HT-29 (cell line): ENCODE results near the gene CCDC93. TPM values are rescaled to one million over a fixed set of nuclear protein-coding genes. Genes with fewer than 3 reads are reported as not detected.
"Not testable (repeated sequence)": the region's sequence is repeated elsewhere in the genome, so short reads cannot be mapped to it uniquely, and the experiment has no call there.

Source experiments
- DNase-seq: peaks from one replicate; pipeline ENCODE4 v3.0.0-alpha.2; 2015; ENCODE audit warnings: low spot score
- total RNA-seq: library from RNA; depleted of rRNA; stranded (reverse); fragments of >200 nt; shearing (Covaris generic); gene quantifications from 2 replicates; pipeline ENCODE4 v1.2.3, GENCODE V29; 2014

Gene CCDC93
- total RNA-seq, 1 experiment from 2014 or later: 6.5 TPM

DNA sequence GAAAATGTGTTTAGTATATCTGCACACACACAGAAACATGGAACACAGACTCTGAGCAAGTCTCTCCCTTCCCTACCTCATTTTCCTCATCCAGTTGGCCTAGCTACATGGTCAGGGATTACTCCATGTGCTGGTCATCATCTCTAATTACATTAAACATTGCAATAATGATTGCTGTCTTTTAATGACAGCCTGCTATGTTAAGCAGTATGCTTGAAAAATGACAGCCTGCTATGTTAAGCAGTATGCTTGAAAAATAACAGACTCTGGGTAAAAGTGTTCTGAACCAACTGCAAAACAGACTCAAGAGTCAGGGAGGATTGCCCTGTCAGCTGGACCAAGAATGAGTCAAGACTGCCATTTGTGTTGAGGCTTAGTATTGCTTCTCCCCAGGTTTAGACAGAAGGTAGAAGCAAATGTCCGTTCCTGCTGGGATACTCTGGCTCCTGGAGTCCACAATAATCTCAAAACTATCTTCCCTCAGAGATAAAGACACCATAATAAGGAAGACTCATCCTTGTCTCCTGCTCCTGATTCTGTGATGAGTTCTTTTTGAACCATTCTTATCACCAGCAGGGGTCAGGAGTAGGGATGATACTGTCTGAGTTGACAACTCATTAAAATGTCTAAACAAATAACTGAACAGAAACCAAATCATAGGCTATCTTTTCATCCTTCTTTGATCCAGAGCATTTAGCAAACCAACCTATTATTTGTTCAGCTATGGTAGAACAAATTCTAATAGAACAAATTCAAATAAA, 57.7 kb downstream of the CCDC93 start:
- DNase-seq: no peak

DNA sequence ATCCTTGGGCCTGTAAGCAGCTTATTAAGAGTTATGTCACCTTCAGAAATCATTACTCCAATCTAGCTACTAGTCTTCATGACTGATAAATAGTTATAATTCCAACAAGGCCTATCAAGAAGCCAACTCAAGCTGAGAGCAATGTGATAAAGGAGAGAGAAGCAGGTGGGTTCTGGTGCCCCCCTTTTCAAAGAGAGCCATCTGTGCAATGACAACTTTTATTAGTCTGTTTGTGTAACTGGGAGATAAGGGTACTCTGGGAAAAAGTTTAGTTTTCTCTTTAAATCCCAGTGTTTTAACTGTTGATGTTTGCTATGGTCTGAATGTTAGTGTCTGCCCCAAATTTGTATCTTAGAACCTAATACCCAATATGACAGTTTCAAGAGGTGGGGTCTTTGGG, 60.6 kb downstream of the CCDC93 start:
- DNase-seq: no peak

DNA sequence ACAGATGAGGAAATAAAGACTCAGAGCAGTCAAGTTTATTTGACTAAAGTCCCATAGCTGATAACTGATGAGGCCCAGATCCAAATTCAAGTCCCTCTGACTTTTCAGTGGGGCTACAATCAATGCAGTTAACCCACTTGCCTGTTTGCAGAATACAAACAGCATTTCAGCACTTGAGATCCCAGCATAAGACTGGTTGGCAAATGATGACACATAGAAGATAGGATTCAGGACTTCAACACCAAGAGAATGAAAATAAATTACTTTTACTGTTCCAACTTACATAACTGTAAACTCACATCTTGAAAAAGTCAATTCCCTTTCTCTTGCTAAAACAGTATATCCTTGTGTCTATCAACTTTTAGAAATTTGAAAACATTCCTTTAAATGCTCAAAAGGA, 61.2 kb downstream of the CCDC93 start:
- no peak for DNase-seq

DNA sequence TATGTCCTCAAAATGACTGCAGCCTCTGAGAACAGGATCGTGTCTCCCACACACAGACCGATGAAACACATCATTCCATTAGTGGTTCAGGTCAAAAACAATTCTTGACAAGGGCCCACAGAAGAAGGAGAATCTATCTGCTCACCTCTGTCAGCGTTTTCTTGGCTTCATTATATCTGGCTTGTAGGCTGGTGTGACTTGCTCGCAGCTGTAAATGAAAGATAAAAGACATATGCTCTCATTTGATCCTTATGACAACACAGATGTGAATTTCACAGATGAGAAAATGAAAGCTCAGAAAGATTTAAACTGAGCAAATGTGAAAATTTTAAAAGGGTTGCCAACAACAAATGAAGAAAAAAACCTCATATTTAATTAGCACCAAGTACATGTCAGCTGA, 61.6 kb downstream of the CCDC93 start:
- DNase-seq: no peak

DNA sequence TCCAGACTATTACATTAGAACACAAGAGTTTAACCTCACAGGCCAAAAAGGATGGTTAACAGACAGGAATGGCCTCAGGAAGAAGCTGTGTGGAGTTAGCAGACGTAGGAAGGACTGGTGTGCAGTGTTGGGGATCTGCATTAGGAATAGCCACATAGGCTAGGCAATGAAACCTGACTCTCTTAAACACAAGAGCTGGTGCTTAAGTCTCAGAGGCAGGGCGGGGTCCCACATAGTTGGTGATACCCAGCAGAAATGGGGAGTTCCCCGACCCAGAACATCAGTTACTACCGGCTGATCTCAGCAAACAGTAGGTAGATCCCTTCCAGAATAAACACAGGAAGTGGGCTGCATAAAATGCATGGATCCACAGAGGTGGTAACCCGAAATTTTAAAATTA, 64.1 kb downstream of the CCDC93 start:
- DNase-seq: no peak

DNA sequence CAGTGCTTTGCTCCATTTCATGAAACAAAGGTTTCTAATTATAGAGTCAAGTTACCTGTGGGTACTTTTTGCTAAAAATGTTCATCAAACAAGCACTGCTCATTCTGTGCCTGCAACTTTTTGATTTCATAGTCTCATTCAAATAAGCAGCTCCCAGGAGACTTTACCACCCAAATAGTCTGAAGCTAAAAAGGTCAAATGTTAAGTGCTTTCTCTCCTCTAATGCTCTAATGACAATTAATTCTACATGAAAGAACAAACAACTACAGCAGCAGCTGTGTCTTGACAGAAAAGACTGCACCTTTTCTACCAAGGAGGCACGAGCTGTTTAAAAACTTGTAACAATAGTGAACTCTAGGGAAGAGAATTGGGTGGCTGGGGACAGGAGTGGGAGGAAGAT, 65.3 kb downstream of the CCDC93 start:
- DNase-seq: no peak

DNA sequence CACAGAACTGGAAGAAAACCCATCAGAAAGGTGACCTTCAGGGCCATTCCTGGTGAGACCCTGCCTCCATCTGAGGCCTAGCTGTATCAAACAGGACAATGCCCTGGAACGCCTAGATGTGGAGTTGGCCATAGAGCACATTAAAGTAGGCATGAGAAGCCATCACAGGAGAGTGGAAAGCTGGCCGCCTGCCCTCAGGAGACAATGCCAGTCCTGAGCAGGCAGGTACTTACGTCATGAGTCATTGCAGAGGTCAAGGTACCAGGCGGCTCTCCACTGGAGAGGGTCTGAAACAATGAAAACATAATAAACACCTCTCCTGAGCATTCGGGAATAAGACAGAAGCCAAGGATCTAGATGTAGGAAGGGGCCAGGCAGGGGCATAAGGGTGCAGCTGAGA, 68.6 kb downstream of the CCDC93 start:
- no peak for DNase-seq

DNA sequence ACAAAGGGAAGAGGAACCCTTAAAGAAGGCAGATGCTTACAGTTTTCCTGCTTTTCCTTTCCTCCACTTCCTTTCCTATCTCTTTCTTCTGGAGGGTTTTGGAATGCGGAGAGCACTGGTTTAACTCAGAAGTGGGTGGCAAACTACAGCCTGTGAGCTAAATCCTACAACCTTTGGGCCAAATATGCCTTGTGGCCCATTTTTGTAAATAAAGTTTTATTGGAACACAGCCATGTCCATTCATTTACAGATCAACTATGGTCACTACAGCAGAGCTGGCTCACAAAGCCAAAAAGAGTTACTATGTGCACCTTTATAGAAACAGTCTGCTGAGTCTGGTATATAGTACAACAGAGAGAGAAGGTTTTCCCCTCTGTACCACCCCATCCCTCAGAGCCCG, 69.1 kb downstream of the CCDC93 start:
- no peak for DNase-seq

DNA sequence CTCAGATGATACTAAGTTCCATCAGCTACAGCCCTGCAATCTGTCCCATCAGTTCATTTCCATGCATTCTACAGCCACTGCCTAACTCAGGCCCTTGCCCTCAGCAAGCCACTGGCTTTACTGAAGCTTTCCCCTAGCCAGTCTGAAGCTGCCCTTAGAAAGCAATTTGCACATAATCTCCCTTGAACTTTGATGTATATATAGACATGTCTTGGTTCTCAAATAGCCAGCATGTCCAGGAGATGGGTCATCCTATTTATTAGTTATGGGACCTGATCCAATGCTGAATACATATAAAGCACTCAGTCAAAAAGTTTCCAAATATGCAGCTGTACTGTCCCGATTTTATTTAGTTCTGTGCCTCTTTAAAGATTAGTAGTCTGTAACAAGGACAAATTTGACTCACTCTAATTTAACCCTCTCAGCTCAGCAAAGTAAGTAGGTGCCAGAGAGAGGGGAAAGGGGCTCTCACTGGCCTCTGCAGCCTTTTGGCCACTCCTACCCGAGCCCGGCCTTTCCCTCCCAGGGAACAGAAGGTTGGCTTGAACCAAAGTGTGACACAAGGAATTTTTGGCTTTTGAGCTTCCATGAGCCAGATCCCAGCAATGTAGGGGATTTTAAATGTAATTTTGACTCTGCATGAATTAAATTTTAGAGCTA, 70.7 kb downstream of the CCDC93 start:
- no peak for DNase-seq

DNA sequence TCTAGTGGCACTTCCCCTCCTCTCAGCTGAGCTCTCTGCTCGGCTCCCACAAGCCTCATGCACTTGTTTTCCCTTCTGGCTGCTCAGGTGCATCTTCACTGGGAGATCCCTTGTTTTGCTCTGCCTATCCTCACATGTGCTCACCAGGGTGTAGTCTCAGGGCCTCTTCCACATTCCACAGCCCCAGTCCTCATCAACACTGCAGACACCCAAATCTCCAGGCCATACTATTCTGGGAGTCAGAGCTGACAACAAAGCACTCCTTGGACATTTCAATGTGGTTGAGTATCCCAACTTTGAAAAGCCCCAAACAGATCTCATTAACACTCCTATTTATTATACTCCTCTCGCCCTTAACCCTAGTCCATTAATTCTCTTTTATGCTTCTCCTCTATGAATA, 71.3 kb downstream of the CCDC93 start:
- no peak for DNase-seq

DNA sequence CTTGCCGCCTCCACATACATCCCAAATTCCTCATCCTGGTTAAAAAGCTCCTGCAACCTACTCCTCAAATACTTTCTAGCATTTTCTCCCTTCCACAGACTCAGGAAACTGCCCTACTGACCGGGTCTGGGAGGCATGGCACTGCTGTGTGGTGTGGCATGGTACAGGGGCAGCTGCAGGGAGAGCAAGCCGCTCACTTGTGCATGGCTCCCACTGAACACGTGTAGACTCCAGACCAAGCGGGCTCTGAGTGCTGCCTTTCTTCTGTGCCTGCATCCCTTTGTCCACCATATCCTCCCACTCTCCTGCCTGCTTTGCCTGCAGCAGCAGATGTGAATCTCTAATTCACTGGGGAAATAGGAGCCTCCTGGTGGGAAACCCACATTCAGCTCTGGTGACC, 72.2 kb downstream of the CCDC93 start:
- DNase-seq: no peak

DNA sequence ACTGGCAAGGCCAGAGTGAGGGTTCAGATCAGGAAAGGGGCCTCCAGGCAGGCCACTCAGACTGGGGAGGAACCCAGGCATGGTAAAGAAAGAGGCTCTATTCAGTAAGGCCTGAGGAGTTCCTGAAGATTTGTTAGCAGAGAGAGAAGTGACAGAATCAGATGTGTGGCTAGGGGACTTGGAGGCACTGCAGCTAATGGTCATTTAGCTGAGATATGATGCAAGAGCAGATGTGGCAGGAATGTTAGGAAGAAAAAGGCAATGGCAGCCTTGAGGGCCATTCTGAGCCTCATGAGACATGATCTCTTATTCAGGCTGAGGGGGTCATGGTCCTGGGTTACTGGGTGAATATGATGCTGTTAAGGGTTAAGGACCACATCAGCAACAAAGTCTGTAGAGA, 73.4 kb downstream of the CCDC93 start:
- no peak for DNase-seq

DNA sequence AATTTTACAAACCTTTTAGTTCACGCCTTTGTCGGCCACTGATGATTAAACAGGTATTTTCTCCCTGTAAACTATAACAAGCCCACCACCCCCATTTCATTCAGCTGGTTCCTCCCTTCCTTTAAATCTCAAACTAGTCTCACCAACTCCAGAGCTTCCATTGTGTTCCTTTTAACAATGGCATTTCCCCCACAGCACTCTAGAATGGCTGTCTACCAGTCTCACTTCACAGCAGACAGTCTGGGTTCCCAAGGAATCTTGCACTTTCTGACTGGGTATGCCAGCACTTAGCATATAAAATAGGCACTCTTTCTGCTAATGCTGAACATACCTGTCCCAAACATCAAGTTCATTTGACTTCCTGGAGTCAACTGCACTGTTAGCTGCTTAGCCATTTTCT, 75.3 kb downstream of the CCDC93 start:
- no peak for DNase-seq

DNA sequence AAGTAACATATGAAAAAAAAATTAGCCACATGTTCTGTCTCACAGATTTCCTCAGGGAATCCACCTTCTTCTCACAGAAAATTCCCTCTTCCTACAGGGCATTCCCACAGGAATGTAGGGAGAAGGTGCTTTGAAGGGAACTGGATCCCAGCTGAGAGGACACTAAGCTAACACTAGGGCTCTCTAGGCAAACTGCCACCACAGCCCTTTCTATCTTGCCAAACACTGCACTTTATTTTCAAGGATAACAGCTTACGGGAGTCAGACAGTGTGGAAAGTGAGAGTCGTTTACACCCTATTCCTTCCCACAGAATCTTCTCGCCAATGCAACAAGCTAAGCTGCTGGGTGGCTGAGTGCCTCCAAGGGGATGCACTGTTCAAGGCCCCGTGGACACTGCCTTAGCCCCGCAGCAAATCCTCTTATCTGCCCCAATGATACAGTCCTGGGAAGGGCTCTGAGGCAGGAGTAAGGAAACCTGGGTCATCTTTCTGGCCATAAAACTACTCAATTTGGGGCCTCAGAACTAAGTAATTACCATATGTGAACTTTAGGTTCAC, 76.9 kb downstream of the CCDC93 start:
- DNase-seq: no peak

DNA sequence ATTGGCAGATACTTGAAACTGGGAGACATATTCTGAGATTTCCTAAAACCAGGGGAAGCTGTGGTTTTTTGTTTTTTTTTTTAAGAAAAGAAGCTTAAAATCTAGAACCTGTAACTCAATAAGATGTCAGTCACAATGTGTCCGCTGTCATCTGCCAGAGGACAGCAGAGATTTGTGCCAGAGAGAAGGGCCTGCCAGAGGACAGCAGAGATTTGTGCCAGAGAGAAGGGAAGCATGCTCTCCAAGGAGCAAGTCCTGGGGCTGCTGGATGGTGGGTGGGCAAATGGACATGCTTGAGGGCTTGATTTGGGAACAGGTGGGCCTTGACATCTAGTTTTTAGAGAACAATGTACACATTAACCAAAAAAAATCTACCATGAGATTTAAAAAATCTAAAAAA, 77.9 kb downstream of the CCDC93 start:
- DNase-seq: no peak

DNA sequence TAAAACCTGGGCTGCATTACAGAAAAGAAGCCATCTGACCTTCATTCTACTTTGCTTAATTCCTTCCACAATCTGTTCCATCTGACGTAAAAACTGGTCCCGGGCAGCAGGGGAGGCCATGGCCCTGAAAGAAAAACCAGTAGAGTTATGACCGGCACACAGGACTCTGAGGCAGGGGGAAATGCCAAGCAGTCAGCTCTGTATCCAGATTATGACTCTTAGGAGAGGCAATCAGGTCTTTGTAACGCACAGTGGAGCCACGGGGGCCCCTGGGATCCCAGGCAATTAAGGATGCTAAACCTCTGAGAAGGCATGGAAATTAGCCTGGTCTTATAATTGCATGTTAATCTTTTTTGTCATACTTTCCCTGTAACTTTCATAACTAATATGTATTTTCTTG, 78.4 kb downstream of the CCDC93 start:
- DNase-seq: no peak

DNA sequence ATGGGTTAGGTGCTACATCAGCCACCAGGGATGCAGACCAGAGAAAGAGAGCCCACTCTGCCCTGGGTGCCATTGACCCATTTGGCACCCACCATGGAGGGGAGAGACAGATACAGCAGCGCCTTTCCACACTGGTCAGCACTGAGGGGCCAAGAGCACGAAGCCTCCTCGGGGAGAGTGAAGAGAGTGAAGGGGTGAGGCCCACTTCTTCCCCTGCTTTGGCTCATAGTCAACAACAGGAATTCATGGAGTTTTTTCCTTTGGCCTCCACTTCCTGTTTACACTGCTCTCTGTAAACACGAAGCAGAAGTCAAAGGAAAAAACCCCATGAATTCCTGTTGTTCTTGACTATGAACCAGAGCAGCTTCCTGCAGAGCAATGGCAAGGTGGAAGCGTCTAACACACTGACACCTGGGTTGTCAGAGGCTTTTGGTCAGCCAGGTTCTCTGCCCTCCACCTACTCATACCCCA, 80.0 kb downstream of the CCDC93 start:
- no peak for DNase-seq

DNA sequence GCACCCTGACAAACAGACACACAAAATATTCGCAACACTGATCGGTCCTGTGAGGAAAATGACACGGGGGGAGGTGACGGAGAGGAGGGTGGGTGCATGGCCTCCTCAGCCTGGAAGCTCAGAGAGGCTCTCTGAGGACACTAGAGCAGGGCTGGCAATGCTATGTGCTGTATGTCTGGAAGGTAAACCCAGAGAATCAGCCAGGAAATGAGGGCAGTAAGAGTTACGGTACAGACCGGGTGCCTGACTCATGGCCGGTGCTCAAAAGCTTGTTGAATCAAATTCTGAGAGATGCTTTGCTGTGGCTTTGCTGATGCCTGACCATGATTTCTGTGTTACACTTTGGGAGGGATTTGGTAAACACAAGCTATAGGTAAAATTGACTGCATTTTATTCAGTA, 81.9 kb downstream of the CCDC93 start:
- no peak for DNase-seq

DNA sequence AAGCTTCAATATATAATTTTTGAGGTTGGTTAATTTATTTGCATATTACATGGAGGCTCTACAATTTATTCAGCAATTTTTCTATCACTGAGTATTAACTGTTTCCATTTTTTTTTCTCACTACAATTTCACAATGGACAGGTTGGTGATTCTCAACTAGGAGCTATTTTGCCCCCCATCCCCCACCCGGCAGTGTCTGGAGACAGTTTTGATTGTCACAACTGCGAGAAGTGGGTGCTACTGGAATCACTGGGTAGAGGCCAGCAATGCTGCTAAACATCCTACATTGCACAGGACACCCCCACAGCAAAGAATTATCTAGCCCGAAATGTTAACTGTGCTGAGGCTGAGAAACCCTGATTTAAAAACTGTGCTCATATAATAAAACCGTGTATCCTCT, 82.6 kb downstream of the CCDC93 start:
- DNase-seq: no peak

DNA sequence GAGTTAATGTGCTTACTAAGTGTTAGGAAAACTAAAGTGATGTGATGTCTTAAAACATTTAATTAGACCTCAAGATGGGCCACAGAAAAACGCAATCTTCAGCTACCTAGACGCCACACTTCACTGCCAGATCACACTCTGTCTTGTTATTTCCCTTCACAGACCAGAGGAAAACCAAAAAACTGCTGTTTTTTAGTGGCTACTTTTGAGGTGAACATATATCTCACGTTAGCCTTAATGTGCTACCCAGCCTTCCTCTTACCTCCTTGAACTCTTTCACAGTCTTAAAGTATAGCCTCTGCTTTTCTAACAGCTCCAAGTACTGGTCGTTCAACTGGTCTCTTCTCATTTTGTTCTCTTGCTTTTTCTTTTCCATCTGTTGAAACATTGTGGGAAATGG, 83.1 kb downstream of the CCDC93 start:
- DNase-seq: no peak

DNA sequence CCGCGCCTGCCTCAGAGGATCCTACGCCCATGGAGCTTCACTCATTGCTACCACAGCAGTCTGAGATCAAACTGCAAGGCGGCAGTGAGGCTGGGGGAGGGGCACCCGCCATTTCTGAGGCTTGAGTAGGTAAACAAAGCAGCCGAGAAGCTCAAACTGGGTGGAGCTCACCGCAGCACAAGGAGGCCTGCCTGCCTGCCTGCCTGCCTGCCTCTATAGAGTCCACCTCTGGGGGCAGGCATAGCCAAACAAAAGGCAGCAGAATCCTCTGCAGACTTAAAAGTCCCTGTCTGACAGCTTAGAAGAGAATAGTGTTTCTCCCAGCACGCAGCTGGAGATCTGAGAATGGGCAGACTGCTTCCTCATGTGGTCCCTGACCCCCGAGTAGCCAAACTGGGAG, 90.4 kb downstream of the CCDC93 start:
- not testable (repeated sequence) for DNase-seq

DNA sequence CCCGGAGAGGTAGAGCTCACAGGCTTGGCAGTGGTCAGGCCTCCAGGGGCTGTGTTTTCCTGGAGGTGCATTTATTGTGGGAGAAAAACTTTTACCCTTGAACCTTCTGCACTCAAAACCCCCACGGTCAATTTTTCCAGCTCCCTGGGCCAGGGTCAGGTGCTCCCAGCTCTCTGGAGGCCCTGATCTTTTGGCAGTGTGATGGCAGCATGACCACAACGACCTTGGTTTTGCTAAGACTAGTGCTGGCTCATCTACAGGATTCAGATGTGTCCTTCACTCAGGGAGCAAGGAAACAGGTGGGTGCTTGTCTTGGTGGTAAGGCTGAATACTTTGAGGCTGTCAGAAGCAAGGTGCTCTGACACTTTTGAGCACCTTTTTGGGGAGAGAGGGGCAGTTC, 92.3 kb downstream of the CCDC93 start:
- no peak for DNase-seq

DNA sequence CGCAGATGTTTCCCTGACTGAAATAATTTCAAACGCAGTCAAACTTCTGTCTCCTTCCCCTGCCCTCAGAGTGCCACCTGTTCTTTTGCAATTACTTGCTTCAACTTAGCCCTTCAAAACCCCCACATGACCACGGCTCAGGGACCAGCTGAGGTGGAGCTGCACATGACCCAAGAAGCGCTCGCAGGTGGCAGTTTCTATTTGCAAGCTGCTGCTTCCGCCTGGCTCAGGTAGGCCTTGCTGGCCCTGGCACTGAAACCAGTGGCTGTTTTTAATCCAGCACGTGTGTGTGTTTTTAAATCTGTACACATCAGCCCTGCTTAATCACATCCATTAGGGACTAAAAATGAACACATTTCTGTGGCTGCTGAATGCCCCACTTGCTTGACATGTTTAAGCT, 95.3 kb downstream of the CCDC93 start:
- no peak for DNase-seq
